ENCODE data around the gene LHPP. TPM values are rescaled to one million over a fixed set of nuclear protein-coding genes. Genes with fewer than 3 reads are reported as not detected.

The LHPP gene
- total RNA-seq, 2 donors from 2014 or later: 4.4 to 6.1 TPM

GRCh38 chr10:124622866-124623536 is 161.4 kb downstream of the LHPP start:
- Mint-ChIP-seq H3K36me3 (no peaks in the 10 kb centered on the region), H3K9me3 (no peaks in the 10 kb centered on the region), H3K27me3 (no peaks in the 10 kb centered on the region), H3K4me3 (no peak overlapping the region), H3K27ac (no peak overlapping the region), H3K4me1 (ENCODE audit: low read depth in 2 of 2) (peaks cover 19 to 21% of the 10 kb centered on the region in 2 donors)
- no peak for ATAC-seq
- DNase-seq (ENCODE audit: low spot score): no peak

DNA sequence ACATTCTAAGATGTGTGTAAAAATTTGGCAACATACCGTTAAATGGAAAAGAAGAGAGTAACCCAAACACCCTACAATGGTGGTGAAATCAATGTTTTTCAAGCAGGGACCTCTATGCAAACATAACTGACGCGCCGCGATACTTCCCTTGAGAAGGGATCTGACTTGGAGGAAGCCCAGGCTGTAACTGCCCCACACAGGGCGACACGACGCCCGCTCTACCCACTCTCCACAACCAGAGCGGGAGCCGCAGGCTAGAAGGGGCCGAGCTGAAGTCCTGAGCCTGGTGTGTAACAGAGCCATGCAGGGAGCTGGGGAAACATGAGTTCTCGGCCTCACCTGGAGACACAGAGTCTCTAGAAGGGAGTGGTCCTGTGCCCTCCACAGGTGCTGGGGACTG is 162.4 kb downstream of the LHPP start:
- Mint-ChIP-seq H3K27ac (no peak overlapping the region), H3K4me1 (ENCODE audit: low read depth in 2 of 2) (peaks cover 15 to 21% of the 10 kb centered on the region in 2 donors), H3K36me3 (no peaks in the 10 kb centered on the region), H3K27me3 (no peaks in the 10 kb centered on the region), H3K4me3 (no peak overlapping the region), H3K9me3 (no peaks in the 10 kb centered on the region)
- DNase-seq (ENCODE audit: low spot score): no peak
- no peak for ATAC-seq

GRCh38 chr10:124624466-124624865 is 162.8 kb downstream of the LHPP start:
- no peak for DNase-seq (ENCODE audit: low spot score)
- Mint-ChIP-seq H3K27me3 (no peaks in the 10 kb centered on the region), H3K36me3 (no peaks in the 10 kb centered on the region), H3K27ac (no peak overlapping the region), H3K4me1 (ENCODE audit: low read depth in 2 of 2) (peaks cover 15 to 21% of the 10 kb centered on the region in 2 donors), H3K4me3 (no peak overlapping the region), H3K9me3 (no peaks in the 10 kb centered on the region)
- no peak for ATAC-seq

GRCh38 chr10:124624895-124625294 is 163.3 kb downstream of the LHPP start:
- H3K4me3 Mint-ChIP-seq: no peak overlapping the region

DNA sequence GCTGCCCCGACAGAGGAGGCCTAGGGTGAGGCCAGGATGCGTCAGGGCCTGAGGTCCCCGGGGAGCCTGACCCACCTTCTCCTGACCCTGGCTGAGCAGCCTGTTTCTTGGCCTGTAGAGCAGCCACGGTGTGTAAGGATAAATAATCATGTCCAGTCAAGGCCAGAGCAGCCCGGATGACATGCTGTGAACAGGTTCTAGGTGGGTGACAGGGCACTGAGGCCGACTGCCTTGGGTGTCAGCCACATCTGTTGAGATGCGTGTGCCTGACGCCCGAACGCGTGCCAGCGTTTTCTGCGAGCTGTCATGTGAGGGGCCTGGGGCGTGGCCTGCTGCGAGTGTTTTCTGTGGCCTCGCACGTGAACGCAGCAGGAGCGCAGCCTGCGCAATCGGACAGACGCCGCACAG is 164.2 kb downstream of the LHPP start:
- peaks cover 15 to 17% of the 10 kb centered on the region in 2 donors for H3K4me1 Mint-ChIP-seq (ENCODE audit: low read depth in 2 of 2)
- no peaks in the 10 kb centered on the region for H3K36me3 Mint-ChIP-seq
- no peak for ATAC-seq
- H3K27ac Mint-ChIP-seq: no peak overlapping the region
- no peak overlapping the region for H3K4me3 Mint-ChIP-seq
- no peaks in the 10 kb centered on the region for H3K9me3 Mint-ChIP-seq
- DNase-seq (ENCODE audit: low spot score): no peak
- no peaks in the 10 kb centered on the region for H3K27me3 Mint-ChIP-seq

More at GRCh38 chr10:124624895-124625294, 163.3 kb downstream of the LHPP start:
- peak overlapping the region in 1 of 2 donors; percentile 25 for H3K27ac Mint-ChIP-seq
- ATAC-seq (no peak), DNase-seq (ENCODE audit: low spot score) (no peak)
- H3K27me3 Mint-ChIP-seq: no peaks in the 10 kb centered on the region
- H3K9me3 Mint-ChIP-seq: no peaks in the 10 kb centered on the region
- no peaks in the 10 kb centered on the region for H3K36me3 Mint-ChIP-seq
- H3K4me1 Mint-ChIP-seq (ENCODE audit: low read depth in 2 of 2): peaks cover 15 to 19% of the 10 kb centered on the region in 2 donors

GRCh38 chr10:124626759-124627380 is 165.2 kb downstream of the LHPP start:
- Mint-ChIP-seq H3K36me3 (no peaks in the 10 kb centered on the region), H3K27me3 (no peaks in the 10 kb centered on the region), H3K4me1 (ENCODE audit: low read depth in 2 of 2) (peaks cover 19 to 21% of the 10 kb centered on the region in 2 donors), H3K27ac (peak overlapping the region in 1 of 2 donors; percentile 47), H3K4me3 (no peak overlapping the region), H3K9me3 (no peaks in the 10 kb centered on the region)
- DNase-seq (ENCODE audit: low spot score) (no peak), ATAC-seq (peak in 1 of 2 donors; percentile 54)

DNA sequence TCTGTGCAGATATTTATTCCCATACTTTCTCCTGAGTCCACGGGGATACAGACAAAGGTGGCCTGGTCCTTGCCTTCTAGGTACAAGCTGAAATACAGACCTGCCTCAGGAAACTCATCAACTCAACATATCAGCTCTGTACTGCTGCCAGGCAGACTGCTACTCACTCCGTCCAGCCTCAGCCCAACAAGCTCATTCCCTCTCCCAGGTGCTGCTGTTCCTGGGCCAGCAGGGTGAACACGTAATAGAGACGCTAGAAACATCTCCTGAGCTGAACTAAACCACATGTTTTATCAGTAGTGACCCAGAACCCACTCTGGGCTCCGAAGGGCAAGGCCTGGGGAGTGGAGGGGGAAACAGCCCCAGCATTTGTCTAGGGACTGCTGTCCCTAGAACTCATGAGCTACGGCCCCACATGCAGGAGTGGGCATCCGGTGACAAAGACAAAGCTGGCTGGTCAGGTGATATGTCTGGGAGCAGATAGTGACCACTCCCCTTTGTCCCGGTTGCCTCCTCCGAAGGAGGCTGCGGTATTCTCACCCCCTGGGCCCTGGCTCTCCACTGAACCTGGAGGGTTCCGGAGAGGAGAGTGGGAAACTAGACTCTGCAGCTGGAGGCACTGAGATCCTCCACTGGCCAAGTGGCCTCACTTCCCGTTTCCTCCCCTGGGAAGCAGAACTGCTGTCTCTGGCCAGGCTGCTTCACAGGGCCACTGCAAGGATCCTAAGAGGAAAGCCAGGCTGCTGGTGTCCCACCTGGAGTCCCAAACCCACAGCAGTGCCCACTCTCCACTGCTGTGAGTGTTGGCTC is 166.4 kb downstream of the LHPP start:
- H3K36me3 Mint-ChIP-seq: no peaks in the 10 kb centered on the region
- H3K4me3 Mint-ChIP-seq: no peak overlapping the region
- no peak overlapping the region for H3K27ac Mint-ChIP-seq
- no peak for DNase-seq (ENCODE audit: low spot score)
- H3K27me3 Mint-ChIP-seq: no peaks in the 10 kb centered on the region
- no peaks in the 10 kb centered on the region for H3K9me3 Mint-ChIP-seq
- peaks cover 19 to 22% of the 10 kb centered on the region in 2 donors for H3K4me1 Mint-ChIP-seq (ENCODE audit: low read depth in 2 of 2)
- no peak for ATAC-seq

DNA sequence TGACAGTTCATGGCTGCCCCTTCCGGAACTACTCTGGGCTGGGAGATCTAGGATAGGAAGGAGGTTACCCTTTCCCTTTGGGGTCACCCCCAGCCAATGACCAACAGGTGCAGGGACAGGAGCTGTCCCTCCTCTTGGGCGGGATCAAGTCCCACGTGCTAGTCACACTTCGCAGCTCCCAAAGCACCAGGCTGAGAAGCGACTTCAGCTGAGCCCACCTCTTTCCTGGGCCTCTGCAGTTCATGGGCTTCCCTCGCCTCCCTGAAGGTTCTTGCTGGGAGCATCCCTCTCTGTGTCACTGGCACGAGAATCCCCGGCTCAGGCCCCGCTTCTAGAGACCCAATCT is 167.0 kb downstream of the LHPP start:
- peaks cover 22% of the 10 kb centered on the region in 2 donors for H3K4me1 Mint-ChIP-seq (ENCODE audit: low read depth in 2 of 2)
- H3K27me3 Mint-ChIP-seq: no peaks in the 10 kb centered on the region
- no peak for ATAC-seq
- no peaks in the 10 kb centered on the region for H3K9me3 Mint-ChIP-seq
- no peaks in the 10 kb centered on the region for H3K36me3 Mint-ChIP-seq
- no peak overlapping the region for H3K4me3 Mint-ChIP-seq
- no peak for DNase-seq (ENCODE audit: low spot score)
- H3K27ac Mint-ChIP-seq: no peak overlapping the region

GRCh38 chr10:124629415-124629814 is 167.8 kb downstream of the LHPP start:
- Mint-ChIP-seq H3K4me1 (ENCODE audit: low read depth in 2 of 2) (peaks cover 22% of the 10 kb centered on the region in 2 donors), H3K4me3 (no peak overlapping the region), H3K27ac (peak overlapping the region; percentile 35 to 75), H3K27me3 (no peaks in the 10 kb centered on the region), H3K36me3 (no peaks in the 10 kb centered on the region), H3K9me3 (no peaks in the 10 kb centered on the region)
- DNase-seq (ENCODE audit: low spot score) (no peak), ATAC-seq (no peak)

DNA sequence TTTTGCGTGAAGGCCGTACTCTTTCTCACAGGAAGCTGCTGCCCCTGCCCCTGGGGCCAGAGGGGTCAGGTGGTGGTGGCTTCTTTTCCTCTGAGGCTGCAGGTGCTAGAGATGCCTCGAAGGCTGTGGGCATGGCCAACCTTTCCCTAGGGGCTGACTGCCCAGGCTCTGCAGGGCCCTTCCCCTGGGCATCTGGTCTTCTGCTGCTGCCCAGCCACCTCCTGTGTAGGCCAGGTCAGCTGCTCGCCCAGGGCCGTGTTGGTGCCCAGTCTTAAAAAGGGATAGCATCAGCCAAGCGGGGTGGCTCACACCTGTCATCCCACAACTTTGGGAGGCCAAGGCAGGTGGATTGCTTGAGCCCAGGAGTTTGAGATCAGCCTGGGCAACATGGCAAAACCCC is 168.2 kb downstream of the LHPP start:
- DNase-seq (ENCODE audit: low spot score): no peak
- no peak for ATAC-seq
- H3K27me3 Mint-ChIP-seq: no peaks in the 10 kb centered on the region
- H3K9me3 Mint-ChIP-seq: no peaks in the 10 kb centered on the region
- H3K4me1 Mint-ChIP-seq (ENCODE audit: low read depth in 2 of 2): peaks cover 22 to 25% of the 10 kb centered on the region in 2 donors
- H3K4me3 Mint-ChIP-seq: no peak overlapping the region
- peak overlapping the region in 1 of 2 donors; percentile 35 for H3K27ac Mint-ChIP-seq
- H3K36me3 Mint-ChIP-seq: no peaks in the 10 kb centered on the region

DNA sequence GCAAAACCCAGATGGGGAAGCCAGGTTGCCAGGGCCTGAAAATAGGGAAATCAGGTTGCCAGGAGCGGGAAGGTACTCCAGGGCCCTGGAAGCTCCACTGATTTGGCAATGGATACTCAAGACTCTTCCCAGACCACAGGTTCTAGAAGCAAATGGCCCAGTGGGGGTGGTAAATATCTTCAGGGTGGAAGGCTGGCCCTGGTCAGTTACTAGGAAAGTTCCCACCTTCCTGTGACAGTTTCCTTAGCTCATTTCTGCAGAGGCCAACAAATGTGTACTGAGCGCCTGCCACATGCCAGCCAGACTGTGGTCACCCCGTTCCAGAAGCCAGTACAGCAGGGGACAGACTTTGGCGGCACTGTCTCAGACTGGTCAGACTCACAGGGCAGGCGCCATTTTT is 168.9 kb downstream of the LHPP start:
- peaks cover 22 to 25% of the 10 kb centered on the region in 2 donors for H3K4me1 Mint-ChIP-seq (ENCODE audit: low read depth in 2 of 2)
- ATAC-seq (no peak), DNase-seq (ENCODE audit: low spot score) (no peak)
- H3K27me3 Mint-ChIP-seq: no peaks in the 10 kb centered on the region
- no peak overlapping the region for H3K27ac Mint-ChIP-seq
- H3K36me3 Mint-ChIP-seq: no peaks in the 10 kb centered on the region
- H3K9me3 Mint-ChIP-seq: no peaks in the 10 kb centered on the region
- H3K4me3 Mint-ChIP-seq: no peak overlapping the region

- Mint-ChIP-seq H3K36me3 (no peaks in the 10 kb centered on the region), H3K4me3 (no peak overlapping the region), H3K27me3 (no peaks in the 10 kb centered on the region), H3K9me3 (no peaks in the 10 kb centered on the region), H3K27ac (no peak overlapping the region), H3K4me1 (ENCODE audit: low read depth in 2 of 2) (peaks cover 23 to 24% of the 10 kb centered on the region in 2 donors)
- peak in 1 of 2 donors; percentile 55 for ATAC-seq
- no peak for DNase-seq (ENCODE audit: low spot score)
These were observed 170.5 kb downstream of the LHPP start for GRCh38 chr10:124632064-124632531.

DNA sequence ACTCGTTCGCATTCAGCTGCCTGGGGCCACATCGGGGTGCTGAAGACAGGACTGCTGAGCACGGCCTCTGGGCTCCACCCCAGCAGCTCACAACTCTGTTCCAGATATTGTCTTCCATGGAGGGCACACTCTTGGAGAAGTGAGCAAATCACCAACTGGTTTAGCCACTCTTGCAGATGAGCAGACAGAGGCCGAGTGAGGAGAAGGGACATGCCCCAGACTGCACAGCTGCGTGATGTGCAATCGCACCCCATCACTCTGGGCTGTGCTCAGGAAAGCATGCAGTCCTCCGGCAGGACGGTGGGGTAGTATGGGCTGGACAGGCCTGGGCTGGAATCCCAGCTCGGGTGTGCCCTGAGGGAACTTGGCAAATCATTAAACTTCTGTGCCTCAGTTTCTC is 170.9 kb downstream of the LHPP start:
- Mint-ChIP-seq H3K9me3 (no peaks in the 10 kb centered on the region), H3K27me3 (no peaks in the 10 kb centered on the region), H3K36me3 (no peaks in the 10 kb centered on the region), H3K27ac (no peak overlapping the region), H3K4me1 (ENCODE audit: low read depth in 2 of 2) (peaks cover 25 to 26% of the 10 kb centered on the region in 2 donors), H3K4me3 (no peak overlapping the region)
- DNase-seq (ENCODE audit: low spot score) (no peak), ATAC-seq (no peak)
